Peyer's patch (tissue), 4 donors: Measurements from ENCODE around the gene PTPN11.

Experiments
- CTCF ChIP-seq, 6 experiments: fragments of 450-650 bp in 4 of 6; fragments of 200-600 bp in 2 of 6; sonication (generic) in 1 of 6; IDR thresholded peaks; one replicate each; pipeline ENCODE4 v1.5.1; 2017 to 2019; ENCODE audit warnings: antibody characterized with exemption in 6 of 6, mild to moderate bottlenecking in 3 of 6, moderate library complexity in 1 of 6
- POLR2A ChIP-seq, 2 donors: fragments of 450-650 bp; IDR thresholded peaks; one replicate each; pipeline ENCODE4 v1.5.1; 2017; ENCODE audit warnings: antibody characterized with exemption in 2 of 2, mild to moderate bottlenecking in 2 of 2, moderate library complexity in 2 of 2

- no peak for TF ChIP-seq CTCF (IDR thresholded peaks at IDR 0.05)
- TF ChIP-seq POLR2A (IDR thresholded peaks at IDR 0.05) = no peak
Measured at GRCh38 chr12:112468046-112468445, 49.3 kb downstream of the PTPN11 start.
